Stimulated activated naive B cell treated with anti-CD40 and anti-IgM and Interleukin-4, amounts not matched to agents 10 μg/mL and 1 μg/mL and 100 μg/mL, for 72 hours (primary cell): ENCODE results near the gene NTN1.
A peak's percentile ranks its signal among the peaks of the same experiment; 100 is the strongest.

Source experiments
- ATAC-seq, 2 donors: fragments of 150-1000 bp; cut with Tn5 transposase; replicated peaks; 2 replicates each; pipeline ENCODE4 v1.10.0; 2021; ENCODE audit warnings: moderate library complexity in 1 of 2
- DNase-seq: peaks from one replicate; pipeline ENCODE4 v3.0.0; 2021
- H3K27ac Mint-ChIP-seq: one replicate; pipeline ENCODE4 v1.8.0; 2022; ENCODE audit warnings: mild to moderate bottlenecking, mixed read lengths
- H3K27me3 Mint-ChIP-seq, 2 donors: one replicate each; pipeline ENCODE4 v1.8.0; 2022; ENCODE audit warnings: mixed read lengths in 2 of 2
- H3K36me3 Mint-ChIP-seq, 2 donors: one replicate each; pipeline ENCODE4 v1.8.0; 2022; ENCODE audit warnings: mixed read lengths in 2 of 2, mild to moderate bottlenecking in 1 of 2
- H3K4me1 Mint-ChIP-seq, 2 donors: one replicate each; pipeline ENCODE4 v1.8.0; 2022; ENCODE audit warnings: mixed read lengths in 2 of 2, mild to moderate bottlenecking in 1 of 2
- H3K4me3 Mint-ChIP-seq, 2 donors: one replicate each; pipeline ENCODE4 v1.8.0; 2022; ENCODE audit warnings: mild to moderate bottlenecking in 2 of 2, mixed read lengths in 2 of 2, moderate library complexity in 1 of 2
- H3K9me3 Mint-ChIP-seq, 2 donors: one replicate each; pipeline ENCODE4 v1.8.0; 2022; ENCODE audit warnings: mixed read lengths in 2 of 2, mild to moderate bottlenecking in 1 of 2

NTN1 gene

DNA sequence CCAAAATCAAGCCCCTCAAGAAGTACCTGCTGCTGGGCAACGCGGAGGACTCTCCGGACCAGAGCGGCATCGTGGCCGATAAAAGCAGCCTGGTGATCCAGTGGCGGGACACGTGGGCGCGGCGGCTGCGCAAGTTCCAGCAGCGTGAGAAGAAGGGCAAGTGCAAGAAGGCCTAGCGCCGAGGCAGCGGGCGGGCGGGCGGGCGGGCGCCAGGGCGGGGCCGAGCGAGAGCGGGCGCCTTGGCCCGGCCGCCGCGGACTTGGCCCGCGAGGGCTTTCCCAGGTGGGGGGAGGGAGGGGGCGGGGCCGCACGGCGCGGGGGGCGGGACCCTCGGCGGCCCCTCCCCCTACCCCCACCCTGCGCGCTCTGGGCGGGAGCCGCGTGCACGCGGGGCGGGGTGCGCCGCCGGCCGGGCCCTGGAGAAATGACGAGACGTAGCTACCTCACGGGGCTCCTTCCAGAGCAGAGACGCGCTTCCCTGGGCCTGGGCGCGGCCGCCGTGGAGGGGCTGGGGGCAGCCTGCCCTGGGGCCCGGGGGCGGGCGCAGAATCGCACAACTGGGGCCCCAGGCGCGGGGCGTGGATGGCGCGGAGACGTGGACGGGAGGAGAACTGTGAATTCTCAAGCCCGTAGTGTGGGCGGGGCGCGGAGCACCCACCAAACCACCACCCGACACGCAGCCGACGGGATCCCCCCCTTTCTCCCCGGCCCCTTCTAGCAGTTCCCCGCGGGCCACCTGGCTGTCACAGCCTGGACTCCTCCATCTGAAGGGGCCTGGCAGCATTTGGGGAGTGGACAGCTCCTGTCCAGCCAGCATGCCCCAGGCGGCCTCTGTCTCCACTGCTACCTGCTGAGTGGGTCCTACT, 218.7 kb downstream of the NTN1 start:
- Mint-ChIP-seq H3K27me3 (peaks cover 9 to 10% of the 10 kb centered on the region in 2 donors), H3K4me1 (peaks cover 21 to 34% of the 10 kb centered on the region in 2 donors), H3K27ac (peak overlapping the region; percentile 67), H3K36me3 (peaks cover 0 to 4% of the 10 kb centered on the region in 2 donors), H3K9me3 (no peaks in the 10 kb centered on the region), H3K4me3 (peak overlapping the region; percentile 81 to 85)
- peak; percentile 63 for DNase-seq
- peak; percentile 81 to 83 for ATAC-seq

- ATAC-seq = no peak
- peaks cover 4 to 10% of the 10 kb centered on the region in 2 donors for H3K27me3 Mint-ChIP-seq
- peak overlapping the region; percentile 63 to 78 for H3K4me3 Mint-ChIP-seq
- H3K27ac Mint-ChIP-seq = peak overlapping the region; percentile 43
- peaks cover 21 to 34% of the 10 kb centered on the region in 2 donors for H3K4me1 Mint-ChIP-seq
- no peaks in the 10 kb centered on the region for H3K9me3 Mint-ChIP-seq
- H3K36me3 Mint-ChIP-seq = peaks cover 0 to 4% of the 10 kb centered on the region in 2 donors
- no peak for DNase-seq
Observed at GRCh38 chr17:9240659-9241370, 219.5 kb downstream of the NTN1 start.

DNA sequence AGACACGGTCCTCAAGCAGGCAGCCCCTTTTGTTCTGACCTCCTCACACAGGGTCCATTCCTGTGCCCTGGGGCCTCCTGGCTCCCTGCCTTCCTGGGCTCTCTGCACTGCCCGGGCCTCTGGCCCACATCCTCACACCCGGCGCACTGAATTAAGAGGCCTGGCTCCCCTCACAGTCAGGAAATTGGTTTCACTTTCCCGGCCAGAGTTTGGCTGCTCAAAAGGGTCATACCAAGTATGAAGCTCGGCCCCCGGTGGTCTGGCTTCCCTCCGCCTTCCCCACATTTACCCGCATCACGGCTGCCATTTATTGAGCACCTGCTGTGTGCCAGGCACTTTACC, 220.0 kb downstream of the NTN1 start:
- Mint-ChIP-seq H3K27ac (peak overlapping the region; percentile 43), H3K9me3 (no peaks in the 10 kb centered on the region), H3K4me1 (peaks cover 21 to 34% of the 10 kb centered on the region in 2 donors), H3K36me3 (peaks cover 0 to 4% of the 10 kb centered on the region in 2 donors), H3K27me3 (peaks cover 1 to 10% of the 10 kb centered on the region in 2 donors), H3K4me3 (peak overlapping the region; percentile 33 to 43)
- DNase-seq (no peak), ATAC-seq (no peak)

DNA sequence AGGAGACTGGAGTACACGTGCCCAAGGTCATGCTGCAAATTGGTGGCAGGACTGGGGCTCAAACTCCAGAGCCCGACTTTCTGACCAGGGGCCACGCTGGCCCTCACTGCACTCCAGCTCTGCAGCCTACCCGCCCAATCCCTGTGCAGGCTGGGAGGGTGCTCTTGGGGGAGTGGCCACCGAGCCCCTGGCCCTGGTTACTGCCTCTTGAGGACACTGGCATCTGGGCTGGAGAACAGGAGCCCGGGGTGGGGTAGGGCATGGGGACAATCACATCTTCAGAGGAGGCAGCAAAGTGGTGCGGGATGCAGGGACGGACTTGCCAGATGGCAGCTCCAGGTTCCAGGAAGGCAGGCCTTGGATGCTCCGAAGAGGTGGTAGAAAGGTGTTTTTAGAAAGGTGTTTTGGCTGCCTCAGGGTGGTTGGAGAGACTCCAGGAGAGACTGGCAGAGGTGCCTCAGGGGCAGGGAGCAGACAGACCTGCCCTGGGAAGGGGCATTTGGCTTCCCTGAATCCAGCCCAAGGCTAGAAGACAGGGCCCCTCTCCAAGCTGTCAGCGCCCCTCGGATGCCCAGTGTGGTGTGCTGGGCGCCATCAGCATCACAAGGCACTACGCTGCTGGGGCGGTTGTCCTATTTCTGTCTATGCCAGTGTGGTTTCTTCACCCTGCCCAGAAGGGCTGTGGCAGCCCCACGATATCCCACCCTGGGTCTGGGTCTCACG, 220.6 kb downstream of the NTN1 start:
- no peak overlapping the region for H3K27ac Mint-ChIP-seq
- DNase-seq = no peak

DNA sequence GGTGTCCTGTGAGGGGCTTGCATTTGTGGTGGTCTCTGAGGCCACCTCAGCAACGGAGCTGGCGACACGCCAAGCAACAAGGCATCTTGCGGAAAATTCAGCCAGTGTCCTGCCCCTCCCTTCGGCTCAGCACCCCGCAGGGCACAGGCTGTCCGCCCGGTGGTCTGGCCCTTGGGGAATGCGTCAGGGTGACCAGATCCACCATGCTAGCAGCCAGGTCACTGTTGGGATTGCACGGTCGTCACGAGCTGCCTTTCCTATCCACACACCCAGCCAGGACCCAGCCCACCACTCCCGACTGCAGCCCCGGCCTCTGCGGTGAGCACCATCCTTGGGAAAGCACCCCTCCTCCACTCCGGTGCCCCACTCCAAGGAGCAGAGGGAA, 221.2 kb downstream of the NTN1 start:
- ATAC-seq (no peak), DNase-seq (no peak)
- Mint-ChIP-seq H3K9me3 (no peaks in the 10 kb centered on the region), H3K36me3 (peaks cover 0 to 4% of the 10 kb centered on the region in 2 donors), H3K4me1 (peaks cover 21 to 34% of the 10 kb centered on the region in 2 donors), H3K27ac (no peak overlapping the region), H3K27me3 (peaks cover 0 to 8% of the 10 kb centered on the region in 2 donors), H3K4me3 (no peak overlapping the region)

More for the DNA sequence above, 220.6 kb downstream of the NTN1 start:
- Mint-ChIP-seq H3K36me3 (peaks cover 0 to 4% of the 10 kb centered on the region in 2 donors), H3K4me1 (peaks cover 21 to 34% of the 10 kb centered on the region in 2 donors), H3K4me3 (no peak overlapping the region), H3K9me3 (no peaks in the 10 kb centered on the region), H3K27me3 (peaks cover 0 to 10% of the 10 kb centered on the region in 2 donors)
- no peak for ATAC-seq

GRCh38 chr17:9242983-9243382, 221.7 kb downstream of the NTN1 start:
- H3K4me1 Mint-ChIP-seq = peaks cover 20 to 30% of the 10 kb centered on the region in 2 donors
- no peak overlapping the region for H3K27ac Mint-ChIP-seq

GRCh38 chr17:9244066-9245052, 223.0 kb downstream of the NTN1 start:
- H3K27me3 Mint-ChIP-seq = no peaks in the 10 kb centered on the region
- peaks cover 14 to 21% of the 10 kb centered on the region in 2 donors for H3K4me1 Mint-ChIP-seq
- H3K9me3 Mint-ChIP-seq = no peaks in the 10 kb centered on the region
- DNase-seq = no peak
- no peak overlapping the region for H3K4me3 Mint-ChIP-seq
- ATAC-seq = no peak
- peaks cover 3% of the 10 kb centered on the region in 2 donors for H3K36me3 Mint-ChIP-seq
- H3K27ac Mint-ChIP-seq = no peak overlapping the region

More at GRCh38 chr17:9242983-9243382, 221.7 kb downstream of the NTN1 start:
- H3K36me3 Mint-ChIP-seq = peaks cover 0 to 2% of the 10 kb centered on the region in 2 donors
- no peak for DNase-seq
- H3K4me3 Mint-ChIP-seq = no peak overlapping the region
- peaks cover 0 to 3% of the 10 kb centered on the region in 2 donors for H3K27me3 Mint-ChIP-seq
- no peaks in the 10 kb centered on the region for H3K9me3 Mint-ChIP-seq
- ATAC-seq = no peak

GRCh38 chr17:9247401-9247938, 226.2 kb downstream of the NTN1 start:
- H3K4me1 Mint-ChIP-seq = peaks cover 5% of the 10 kb centered on the region in 2 donors
- no peak overlapping the region for H3K27ac Mint-ChIP-seq
- ATAC-seq = no peak
- H3K9me3 Mint-ChIP-seq = no peaks in the 10 kb centered on the region
- H3K4me3 Mint-ChIP-seq = no peak overlapping the region
- no peaks in the 10 kb centered on the region for H3K27me3 Mint-ChIP-seq
- H3K36me3 Mint-ChIP-seq = peaks cover 5 to 6% of the 10 kb centered on the region in 2 donors
- DNase-seq = no peak

DNA sequence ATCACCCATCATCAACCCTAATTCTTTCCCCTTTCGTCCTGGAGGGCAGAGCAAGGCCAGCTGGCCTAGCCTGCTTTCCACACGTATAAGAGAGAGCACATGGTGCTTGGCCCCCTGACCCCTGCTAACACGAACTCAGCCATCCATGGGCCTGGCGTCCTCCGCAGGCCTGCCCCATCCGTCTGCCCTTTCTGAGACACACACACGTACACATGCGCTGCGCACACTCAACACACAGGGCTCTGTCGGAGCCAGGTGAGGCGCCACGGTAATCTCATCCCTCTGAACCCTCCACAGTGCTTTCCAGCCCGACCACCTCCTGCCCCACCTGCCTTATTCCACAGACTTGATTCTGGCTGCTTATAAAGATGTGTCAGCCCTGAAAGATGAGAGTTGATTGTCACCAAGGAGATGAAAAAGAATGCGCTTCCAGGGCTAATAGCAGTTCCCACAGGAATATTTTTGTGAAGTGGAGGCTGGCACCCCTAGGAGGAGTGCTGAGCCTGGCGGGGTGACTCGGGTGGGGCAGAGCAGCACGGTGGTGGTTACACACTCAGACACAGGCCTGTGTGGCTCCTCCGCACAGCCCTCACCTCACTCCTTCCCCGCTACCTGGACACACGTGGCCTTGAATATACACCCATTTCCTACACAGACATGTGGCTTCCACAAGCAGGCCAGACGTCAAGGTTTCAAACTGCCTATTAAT, 228.1 kb downstream of the NTN1 start:
- Mint-ChIP-seq H3K27ac (no peak overlapping the region), H3K9me3 (no peaks in the 10 kb centered on the region)

GRCh38 chr17:9251273-9251672, 230.0 kb downstream of the NTN1 start:
- no peaks in the 10 kb centered on the region for H3K27me3 Mint-ChIP-seq
- no peak overlapping the region for H3K4me3 Mint-ChIP-seq
- DNase-seq (no peak), ATAC-seq (no peak)
- no peak overlapping the region for H3K27ac Mint-ChIP-seq
- no peaks in the 10 kb centered on the region for H3K9me3 Mint-ChIP-seq
- peaks cover 11 to 21% of the 10 kb centered on the region in 2 donors for H3K4me1 Mint-ChIP-seq
- peaks cover 10 to 20% of the 10 kb centered on the region in 2 donors for H3K36me3 Mint-ChIP-seq

More for the DNA sequence above, 228.1 kb downstream of the NTN1 start:
- DNase-seq (no peak), ATAC-seq (no peak)
- Mint-ChIP-seq H3K4me1 (peaks cover 5 to 7% of the 10 kb centered on the region in 2 donors), H3K27me3 (no peaks in the 10 kb centered on the region), H3K36me3 (peaks cover 10 to 16% of the 10 kb centered on the region in 2 donors), H3K4me3 (no peak overlapping the region)

DNA sequence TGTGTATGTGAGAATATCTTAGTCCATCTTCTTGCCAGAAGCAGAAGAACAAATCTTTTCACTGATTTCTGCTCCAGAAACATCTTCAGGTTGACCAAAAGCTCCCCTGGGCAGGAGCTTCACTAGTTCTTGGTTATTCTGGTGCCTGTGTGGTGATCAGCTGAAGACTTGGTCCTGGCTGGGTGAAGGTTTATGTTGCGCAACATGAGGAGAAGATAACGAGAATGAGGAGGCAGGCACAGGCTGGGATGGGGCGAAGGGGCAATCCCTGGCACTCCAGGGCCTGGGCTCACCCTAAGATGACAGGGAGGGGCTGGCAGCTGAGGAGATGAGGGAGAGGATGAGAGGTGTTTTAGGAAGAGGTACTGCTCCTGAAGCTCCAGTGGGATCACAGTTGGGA, 232.0 kb downstream of the NTN1 start:
- Mint-ChIP-seq H3K4me3 (no peak overlapping the region), H3K4me1 (peaks cover 22 to 39% of the 10 kb centered on the region in 2 donors), H3K27ac (no peak overlapping the region), H3K9me3 (no peaks in the 10 kb centered on the region), H3K36me3 (peaks cover 10 to 20% of the 10 kb centered on the region in 2 donors), H3K27me3 (no peaks in the 10 kb centered on the region)
- ATAC-seq = no peak
- DNase-seq = no peak

DNA sequence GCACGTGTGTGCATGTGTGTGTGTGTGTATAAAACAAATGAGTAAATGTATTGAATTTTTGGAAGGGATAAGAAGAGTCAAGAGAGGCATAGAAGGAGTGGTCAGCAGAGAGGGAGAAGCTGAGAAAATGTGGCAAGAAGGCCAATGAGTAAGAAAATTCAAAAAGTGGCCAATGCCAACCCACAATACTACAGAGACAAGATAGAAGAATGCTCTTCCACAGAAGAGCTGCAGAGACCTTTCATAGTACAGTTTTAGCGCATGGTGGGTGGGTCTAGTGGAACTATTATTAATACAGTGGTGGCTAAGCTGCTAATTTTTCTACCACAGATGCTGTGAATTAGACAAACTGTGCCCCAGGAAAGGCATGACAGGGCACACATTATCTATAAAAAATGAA, 233.5 kb downstream of the NTN1 start:
- Mint-ChIP-seq H3K4me1 (peaks cover 23 to 48% of the 10 kb centered on the region in 2 donors), H3K36me3 (peaks cover 5 to 21% of the 10 kb centered on the region in 2 donors), H3K27me3 (no peaks in the 10 kb centered on the region), H3K27ac (no peak overlapping the region), H3K9me3 (no peaks in the 10 kb centered on the region), H3K4me3 (no peak overlapping the region)
- DNase-seq = no peak
- no peak for ATAC-seq
